NT2/D1 (cell line): ENCODE data around the gene JDP2.

Experiments used
- SUZ12 ChIP-seq: IDR thresholded peaks from 2 replicates; pipeline ENCODE4 v1.6.1; 2011; ENCODE audit not compliant: insufficient read length, insufficient read depth; ENCODE audit errors: extremely low read depth
- ZNF274 ChIP-seq: IDR thresholded peaks from 2 replicates; pipeline ENCODE4 v1.6.1; 2011; ENCODE audit warnings: mild to moderate bottlenecking, low read depth, low read length

- no peak for TF ChIP-seq ZNF274
- no peak for TF ChIP-seq SUZ12
Measured at GRCh38 chr14:75450381-75451276, 22.8 kb downstream of the JDP2 start.
